NCI-H146 (cell line): ENCODE measurements around the gene INF2.
"Not testable (repeated sequence)": the region's sequence is repeated elsewhere in the genome, so short reads cannot be mapped to it uniquely, and the experiment has no call there.

Source experiments
- DNase-seq: peaks from one replicate; lab custom pipeline; 2025; lab: John Stamatoyannopoulos, UW

Gene INF2

GRCh38 chr14:104689109-104689880 lies at the start of gene INF2:
INF2 (plus strand) TSS chr14:104689618; CDS start chr14:104701366, 11,748 bp downstream.
- DNase-seq = peak; percentile 77

GRCh38 chr14:104639885-104640548 lies 49.4 kb upstream of the INF2 start:
- DNase-seq = peak; percentile 71

GRCh38 chr14:104640681-104641080 lies 48.7 kb upstream of the INF2 start:
- DNase-seq = no peak

GRCh38 chr14:104641753-104642539 lies 47.5 kb upstream of the INF2 start:
- DNase-seq = no peak

- no peak for DNase-seq
These were observed 46.9 kb upstream of the INF2 start for GRCh38 chr14:104642540-104642868.

GRCh38 chr14:104643306-104643705 lies 46.1 kb upstream of the INF2 start:
- no peak for DNase-seq

GRCh38 chr14:104644091-104644635 lies 45.3 kb upstream of the INF2 start:
- no peak for DNase-seq

- no peak for DNase-seq
These were observed 44.6 kb upstream of the INF2 start for GRCh38 chr14:104644656-104645378.

- no peak for DNase-seq
These were observed 41.9 kb upstream of the INF2 start for GRCh38 chr14:104647467-104648043.

- DNase-seq = peak; percentile 55
These were observed 39.1 kb upstream of the INF2 start for GRCh38 chr14:104650057-104650980.

GRCh38 chr14:104650981-104651875 lies 38.2 kb upstream of the INF2 start:
- no peak for DNase-seq

GRCh38 chr14:104651876-104652260 lies 37.5 kb upstream of the INF2 start:
- peak; percentile 68 for DNase-seq

- DNase-seq = no peak
These were observed 37.0 kb upstream of the INF2 start for GRCh38 chr14:104652386-104652785.

GRCh38 chr14:104653130-104653920 lies 36.1 kb upstream of the INF2 start:
- not testable (repeated sequence) for DNase-seq

GRCh38 chr14:104654119-104654518 lies 35.3 kb upstream of the INF2 start:
- DNase-seq = no peak

GRCh38 chr14:104655128-104655848 lies 34.1 kb upstream of the INF2 start:
- no peak for DNase-seq

GRCh38 chr14:104656014-104656714 lies 33.3 kb upstream of the INF2 start:
- peak; percentile 31 for DNase-seq
